ENCODE data around the gene RBPMS2. TPM values are rescaled to one million over a fixed set of nuclear protein-coding genes. Genes with fewer than 3 reads are reported as not detected.

Gene RBPMS2
- total RNA-seq, 4 donors from 2014 or later: 14.6 to 47.8 (median 33.9) TPM

- no peak overlapping the region for H3K4me3 ChIP-seq
- peaks cover 0 to 4% (median 0%) of the 10 kb centered on the region in 3 donors for H3K4me1 ChIP-seq
- TF ChIP-seq EP300 (IDR thresholded peaks at IDR 0.05) (no peak), POLR2A (IDR thresholded peaks at IDR 0.05) (no peak), CTCF (IDR thresholded peaks at IDR 0.05) (no peak), POLR2AphosphoS5 (IDR thresholded peaks at IDR 0.05) (no peak)
- H3K27ac ChIP-seq: no peak overlapping the region
- no peaks in the 10 kb centered on the region for H3K36me3 ChIP-seq
- ATAC-seq: no peak
- 93 to 100% methylated on average over 1 to 3 of the region's 3 CpGs for WGBS, 2 donors (ENCODE audit: low coverage in 1 of 2)
- H3K9me3 ChIP-seq: no peaks in the 10 kb centered on the region
- no peaks in the 10 kb centered on the region for H3K27me3 ChIP-seq
Observed at GRCh38 chr15:64792282-64792681, 16.9 kb upstream of the RBPMS2 start.

GRCh38 chr15:64791401-64791800, 16.0 kb upstream of the RBPMS2 start:
- Histone ChIP-seq H3K4me1 (peaks cover 0 to 4% (median 0%) of the 10 kb centered on the region in 3 donors), H3K27ac (no peak overlapping the region), H3K27me3 (no peaks in the 10 kb centered on the region), H3K4me3 (no peak overlapping the region), H3K36me3 (no peaks in the 10 kb centered on the region), H3K9me3 (no peaks in the 10 kb centered on the region)
- 36 to 47% methylated on average over 2 to 3 of the region's 4 CpGs for WGBS, 2 donors (ENCODE audit: low coverage in 1 of 2)
- TF ChIP-seq EP300 (IDR thresholded peaks at IDR 0.05): no peak
- no peak for TF ChIP-seq CTCF (IDR thresholded peaks at IDR 0.05)
- no peak for TF ChIP-seq POLR2AphosphoS5 (IDR thresholded peaks at IDR 0.05)
- no peak for TF ChIP-seq POLR2A (IDR thresholded peaks at IDR 0.05)
- ATAC-seq: no peak

GRCh38 chr15:64783796-64784195, 8.4 kb upstream of the RBPMS2 start:
- TF ChIP-seq CTCF (IDR thresholded peaks at IDR 0.05) (no peak), EP300 (IDR thresholded peaks at IDR 0.05) (no peak), POLR2AphosphoS5 (IDR thresholded peaks at IDR 0.05) (no peak), POLR2A (IDR thresholded peaks at IDR 0.05) (no peak)
- Histone ChIP-seq H3K4me3 (no peak overlapping the region), H3K9me3 (no peaks in the 10 kb centered on the region), H3K4me1 (peaks cover 0 to 3% (median 0%) of the 10 kb centered on the region in 3 donors), H3K27me3 (no peaks in the 10 kb centered on the region), H3K27ac (no peak overlapping the region), H3K36me3 (no peaks in the 10 kb centered on the region)
- WGBS, 2 donors (ENCODE audit: low coverage in 1 of 2): 87 to 89% methylated on average over 3 of the region's 4 CpGs
- ATAC-seq: no peak

GRCh38 chr15:64782751-64783150, 7.4 kb upstream of the RBPMS2 start:
- TF ChIP-seq POLR2A (IDR thresholded peaks at IDR 0.05) (no peak), POLR2AphosphoS5 (IDR thresholded peaks at IDR 0.05) (no peak), EP300 (IDR thresholded peaks at IDR 0.05) (no peak), CTCF (IDR thresholded peaks at IDR 0.05) (no peak)
- Histone ChIP-seq H3K4me1 (peaks cover 0 to 8% (median 0%) of the 10 kb centered on the region in 3 donors), H3K9me3 (no peaks in the 10 kb centered on the region), H3K4me3 (no peak overlapping the region), H3K36me3 (no peaks in the 10 kb centered on the region), H3K27me3 (no peaks in the 10 kb centered on the region), H3K27ac (no peak overlapping the region)
- ATAC-seq: no peak
- WGBS, 2 donors (ENCODE audit: low coverage in 1 of 2): 52 to 82% methylated on average over 3 to 4 of the region's 5 CpGs

GRCh38 chr15:64781299-64781698, 5.9 kb upstream of the RBPMS2 start:
- no peak for TF ChIP-seq POLR2A (IDR thresholded peaks at IDR 0.05)
- TF ChIP-seq EP300 (IDR thresholded peaks at IDR 0.05): no peak
- TF ChIP-seq CTCF (IDR thresholded peaks at IDR 0.05): no peak
- TF ChIP-seq POLR2AphosphoS5 (IDR thresholded peaks at IDR 0.05): no peak
- 40 to 81% methylated on average over 3 to 5 of the region's 6 CpGs for WGBS, 2 donors (ENCODE audit: low coverage in 1 of 2)

More at GRCh38 chr15:64781299-64781698, 5.9 kb upstream of the RBPMS2 start:
- H3K27me3 ChIP-seq: no peaks in the 10 kb centered on the region
- no peak overlapping the region for H3K4me3 ChIP-seq
- peaks cover 0 to 22% (median 5%) of the 10 kb centered on the region in 3 donors for H3K4me1 ChIP-seq
- no peaks in the 10 kb centered on the region for H3K9me3 ChIP-seq
- no peak for ATAC-seq
- H3K27ac ChIP-seq: no peak overlapping the region
- no peaks in the 10 kb centered on the region for H3K36me3 ChIP-seq

Measured in gastroesophageal sphincter (tissue), 4 donors.